Body of pancreas (tissue), 4 donors: ENCODE results near the gene ACAD8.

Experiments used
- POLR2A ChIP-seq, 3 donors: fragments of 450-650 bp; IDR thresholded peaks; one replicate each; pipeline ENCODE4 v1.6.1; 2016; ENCODE audit warnings: antibody characterized with exemption in 3 of 3, mild to moderate bottlenecking in 2 of 3
- TF ChIP-seq, protein P1 (sequence below), 7 experiments: fragments of 450-650 bp in 4 of 7; fragments of 200-600 bp in 3 of 7; sonication (generic) in 3 of 7; IDR thresholded peaks; one replicate each; pipeline ENCODE4 v1.5.1; 2016 to 2019; ENCODE audit warnings: antibody characterized with exemption in 7 of 7

- TF ChIP-seq, protein P1, sequence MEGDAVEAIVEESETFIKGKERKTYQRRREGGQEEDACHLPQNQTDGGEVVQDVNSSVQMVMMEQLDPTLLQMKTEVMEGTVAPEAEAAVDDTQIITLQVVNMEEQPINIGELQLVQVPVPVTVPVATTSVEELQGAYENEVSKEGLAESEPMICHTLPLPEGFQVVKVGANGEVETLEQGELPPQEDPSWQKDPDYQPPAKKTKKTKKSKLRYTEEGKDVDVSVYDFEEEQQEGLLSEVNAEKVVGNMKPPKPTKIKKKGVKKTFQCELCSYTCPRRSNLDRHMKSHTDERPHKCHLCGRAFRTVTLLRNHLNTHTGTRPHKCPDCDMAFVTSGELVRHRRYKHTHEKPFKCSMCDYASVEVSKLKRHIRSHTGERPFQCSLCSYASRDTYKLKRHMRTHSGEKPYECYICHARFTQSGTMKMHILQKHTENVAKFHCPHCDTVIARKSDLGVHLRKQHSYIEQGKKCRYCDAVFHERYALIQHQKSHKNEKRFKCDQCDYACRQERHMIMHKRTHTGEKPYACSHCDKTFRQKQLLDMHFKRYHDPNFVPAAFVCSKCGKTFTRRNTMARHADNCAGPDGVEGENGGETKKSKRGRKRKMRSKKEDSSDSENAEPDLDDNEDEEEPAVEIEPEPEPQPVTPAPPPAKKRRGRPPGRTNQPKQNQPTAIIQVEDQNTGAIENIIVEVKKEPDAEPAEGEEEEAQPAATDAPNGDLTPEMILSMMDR (IDR thresholded peaks at IDR 0.05) = no peak
- TF ChIP-seq POLR2A (IDR thresholded peaks at IDR 0.05) = no peak
These were observed 60.0 kb downstream of the ACAD8 start for GRCh38 chr11:134313379-134313778.
